Muscle of leg (tissue), 11 donors: ENCODE results near the gene DDX39B. TPM values are rescaled to one million over a fixed set of nuclear protein-coding genes. Genes with fewer than 3 reads are reported as not detected.
"Not testable (repeated sequence)": the region's sequence is repeated elsewhere in the genome, so short reads cannot be mapped to it uniquely, and the experiment has no call there.

ENCODE experiments used
- DNase-seq: peaks from one replicate; pipeline ENCODE4 v3.0.0; 2013
- H3K27ac ChIP-seq: one replicate; pipeline ENCODE4 v1.5.1; 2013; ENCODE audit warnings: mild to moderate bottlenecking, low read length, control low read depth
- H3K27me3 ChIP-seq: one replicate; pipeline ENCODE4 v1.6.1; 2013; ENCODE audit warnings: low read length; ENCODE audit not compliant: control insufficient read depth, insufficient read depth
- H3K36me3 ChIP-seq: one replicate; pipeline ENCODE4 v1.6.1; 2013; ENCODE audit warnings: low read length; ENCODE audit not compliant: control insufficient read depth, insufficient read depth
- H3K4me1 ChIP-seq: one replicate; pipeline ENCODE4 v1.6.1; 2013; ENCODE audit warnings: low read length; ENCODE audit not compliant: control insufficient read depth, insufficient read depth
- H3K4me3 ChIP-seq: one replicate; pipeline ENCODE4 v1.5.1; 2013; ENCODE audit warnings: low read length, control low read depth
- H3K9me3 ChIP-seq: replicated peaks from 2 replicates; pipeline ENCODE4 v1.6.1; 2013; ENCODE audit warnings: low read depth, low read length; ENCODE audit not compliant: control insufficient read depth
- WGBS: methylation state at CpG from one replicate; pipeline ENCODE4 v1.1.5; 2013; ENCODE audit warnings: missing lambda C conversion rate; ENCODE audit not compliant: insufficient coverage; 5-methylcytosine and 5-hydroxymethylcytosine counted together
- polyA plus RNA-seq, 8 donors: library from polyadenylated mRNA; unstranded; fragments of 120-200 nt; gene quantifications; one replicate each; pipeline versions ENCODE4 v1.2.1 to v1.2.3, GENCODE V29; 2013; ENCODE audit warnings: inconsistent platforms in 1 of 8, low replicate concordance in 1 of 8; ENCODE audit not compliant: insufficient read length in 8 of 8, insufficient read depth in 1 of 8
- total RNA-seq: library from RNA; stranded (reverse); fragments of 120-200 nt; gene quantifications from one replicate; pipeline ENCODE4 v1.2.4, GENCODE V29; 2013

DDX39B gene
- total and polyA plus RNA-seq, 9 donors = 311 to 433 (median 371) TPM

GRCh38 chr6:31498748-31499147 lies 43.1 kb downstream of the DDX39B start:
- H3K4me1 ChIP-seq = peaks cover 15% of the 10 kb centered on the region

DNA sequence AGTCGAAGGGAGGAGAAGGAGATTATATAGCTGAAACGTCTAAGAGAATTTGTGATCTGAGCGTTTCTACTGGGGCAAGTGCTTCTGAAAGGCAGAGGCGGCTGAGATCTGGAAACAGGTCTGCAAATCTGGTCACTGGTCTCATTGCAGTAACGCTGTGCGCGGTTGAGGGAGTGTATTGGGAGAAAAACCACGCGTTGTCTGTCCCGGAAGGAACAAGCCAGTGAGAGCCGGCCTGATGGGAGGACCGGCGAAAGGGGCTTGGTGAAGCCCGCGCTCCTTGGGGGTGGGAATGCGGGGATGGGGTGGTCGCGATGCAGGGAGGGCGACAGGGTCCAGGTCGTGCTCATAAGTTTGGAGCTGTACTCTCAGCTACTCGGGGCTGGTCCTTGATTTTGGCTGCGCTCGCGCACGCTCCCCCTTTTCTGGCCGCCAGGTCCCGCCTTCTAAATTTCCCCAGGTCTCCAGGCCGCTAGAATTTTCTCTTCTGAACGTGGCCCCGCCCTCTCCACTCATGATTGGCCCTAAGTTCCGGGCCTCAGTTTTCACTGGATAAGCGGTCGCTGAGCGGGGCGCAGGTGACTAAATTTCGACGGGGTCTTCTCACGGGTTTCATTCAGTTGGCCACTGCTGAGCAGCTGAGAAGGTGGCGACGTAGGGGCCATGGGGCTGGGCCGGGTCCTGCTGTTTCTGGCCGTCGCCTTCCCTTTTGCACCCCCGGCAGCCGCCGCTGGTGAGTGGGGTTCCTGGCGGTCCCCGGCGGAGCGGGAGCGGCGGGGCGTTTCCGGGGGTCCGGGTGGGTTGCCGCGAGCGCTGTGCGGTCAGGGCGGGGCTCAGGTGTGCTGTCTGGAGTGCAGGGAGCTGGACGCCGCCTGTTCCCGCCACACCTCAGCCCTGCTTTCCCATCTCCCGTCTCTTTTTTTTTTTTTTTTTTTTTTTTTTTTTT lies 44.0 kb downstream of the DDX39B start, which contains the start of gene MICB:
Gene MICB, plus strand, starts transcription at position 615 of the 946 bp plus-strand sequence. Its CDS starts 49 bp downstream, at position 664.
- Histone ChIP-seq H3K27me3 (peaks cover 64% of the 10 kb centered on the region), H3K4me1 (peaks cover 16% of the 10 kb centered on the region), H3K27ac (no peak within 1 kb of the TSS), H3K9me3 (no peaks in the 10 kb centered on the region), H3K4me3 (peak within 1 kb of the TSS; percentile 41), H3K36me3 (no peaks in the 10 kb centered on the region)
- peak; percentile 82 for DNase-seq
- 1% methylated on average over 59 of the region's 64 CpGs for WGBS

More at GRCh38 chr6:31498748-31499147, 43.1 kb downstream of the DDX39B start:
- peaks cover 57% of the 10 kb centered on the region for H3K27me3 ChIP-seq
- H3K27ac ChIP-seq = no peak overlapping the region
- DNase-seq = no peak
- 2% methylated on average over 20 of the region's 21 CpGs for WGBS
- H3K9me3 ChIP-seq = no peaks in the 10 kb centered on the region
- no peaks in the 10 kb centered on the region for H3K36me3 ChIP-seq
- no peak overlapping the region for H3K4me3 ChIP-seq

DNA sequence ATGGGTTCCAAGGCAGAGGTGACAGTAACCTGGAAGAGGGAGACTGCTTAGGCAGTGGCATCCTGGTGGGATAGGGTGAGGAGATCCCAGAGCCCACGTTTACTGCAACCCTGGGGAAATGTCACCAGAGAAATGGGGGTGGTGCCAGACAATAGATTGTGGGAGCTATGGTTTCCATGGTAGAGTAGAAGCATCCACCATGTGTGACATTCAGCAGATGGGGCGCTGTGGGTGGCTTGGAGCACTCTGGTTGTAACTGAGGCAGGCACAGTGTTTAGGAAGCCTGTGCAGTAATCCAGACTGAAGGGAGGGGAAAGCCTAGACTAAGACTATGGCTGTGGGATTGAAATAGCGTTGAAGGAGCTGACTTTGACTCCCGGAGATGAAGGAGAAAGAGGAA lies 45.0 kb downstream of the DDX39B start:
- 63% methylated on average over 4 of the region's 4 CpGs for WGBS
- Histone ChIP-seq H3K4me1 (peaks cover 16% of the 10 kb centered on the region), H3K27me3 (peaks cover 71% of the 10 kb centered on the region)
- H3K36me3 ChIP-seq, H3K4me3 ChIP-seq, DNase-seq, H3K27ac ChIP-seq, H3K9me3 ChIP-seq: not testable (repeated sequence)

DNA sequence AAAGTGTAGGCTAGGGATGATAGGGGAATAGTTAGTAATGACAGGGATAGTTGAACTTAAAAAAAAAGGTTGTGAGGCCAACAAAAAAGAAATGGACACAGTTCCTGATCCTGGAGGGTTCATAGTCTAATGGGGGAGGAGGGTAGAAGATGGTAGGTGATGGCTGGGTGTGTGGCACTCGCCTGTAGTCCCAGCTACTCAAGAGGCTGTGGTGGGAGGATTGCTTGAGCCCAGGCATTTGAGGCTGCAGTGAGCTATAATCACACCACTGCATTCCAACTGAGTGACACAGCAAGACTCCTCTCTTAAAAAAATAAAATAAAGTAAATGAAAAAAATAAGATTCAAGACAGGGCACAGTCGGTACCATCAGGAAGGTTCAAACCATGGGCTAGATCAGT lies 46.2 kb downstream of the DDX39B start:
- WGBS = 100% methylated on average over 1 of the region's 2 CpGs
- no peak for DNase-seq
- Histone ChIP-seq H3K27me3 (peaks cover 79% of the 10 kb centered on the region), H3K4me3 (no peak overlapping the region), H3K9me3 (no peaks in the 10 kb centered on the region), H3K4me1 (peaks cover 16% of the 10 kb centered on the region), H3K36me3 (no peaks in the 10 kb centered on the region), H3K27ac (no peak overlapping the region)

DNA sequence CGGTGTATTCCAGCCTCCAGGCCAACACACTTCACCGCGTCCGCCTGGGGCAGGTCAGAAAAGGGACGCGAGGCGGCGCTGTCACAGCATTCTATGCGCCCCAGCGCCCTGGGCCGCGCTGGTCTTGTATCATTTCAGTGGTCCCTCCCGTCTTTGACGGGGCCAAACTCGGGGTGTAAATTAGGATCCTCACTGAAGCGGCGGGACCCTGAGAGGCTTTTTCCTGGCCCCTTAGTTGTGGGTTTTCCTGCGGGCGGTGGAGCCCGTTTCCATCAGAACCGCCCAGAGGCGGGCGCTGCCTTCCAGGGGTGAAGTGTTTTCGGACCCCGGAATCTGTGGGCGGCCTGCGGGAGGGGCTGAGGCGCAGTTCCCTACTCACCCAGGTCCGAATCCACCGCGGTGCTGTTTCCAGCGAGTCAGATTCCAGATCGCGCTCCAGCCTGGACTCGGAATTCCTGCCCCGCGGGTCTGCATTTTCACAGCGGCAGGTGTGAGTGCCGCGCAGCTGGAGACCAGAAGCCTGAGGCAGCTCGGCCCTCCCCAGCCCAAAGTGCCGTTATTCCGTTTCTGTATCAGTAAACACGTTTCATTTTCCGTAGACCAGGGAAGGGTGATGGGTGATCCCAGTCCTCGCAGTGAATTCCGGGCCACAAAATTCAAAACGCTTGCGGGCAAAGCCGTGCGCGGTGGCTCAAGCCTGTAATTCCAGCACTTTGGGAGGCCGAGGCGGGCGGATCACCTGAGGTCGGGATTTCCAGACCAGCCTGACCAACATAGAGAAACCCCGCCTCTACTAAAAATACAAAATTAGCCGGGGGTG lies 47.7 kb downstream of the DDX39B start:
- H3K27me3 ChIP-seq = peaks cover 80% of the 10 kb centered on the region
- DNase-seq = peak; percentile 56
- H3K9me3 ChIP-seq = no peaks in the 10 kb centered on the region
- WGBS = under 1% methylated on average over 50 of the region's 58 CpGs
- peak overlapping the region; percentile 47 for H3K4me3 ChIP-seq
- peak overlapping the region; percentile 51 for H3K27ac ChIP-seq
- H3K36me3 ChIP-seq = no peaks in the 10 kb centered on the region
- peaks cover 16% of the 10 kb centered on the region for H3K4me1 ChIP-seq

GRCh38 chr6:31493550-31493874 lies 48.3 kb downstream of the DDX39B start:
- Histone ChIP-seq H3K27me3 (peaks cover 74% of the 10 kb centered on the region), H3K4me1 (peaks cover 16% of the 10 kb centered on the region), H3K4me3 (peak overlapping the region; percentile 47)
- 0% methylated on average over 1 of the region's 2 CpGs for WGBS
- DNase-seq, H3K36me3 ChIP-seq, H3K27ac ChIP-seq, H3K9me3 ChIP-seq: not testable (repeated sequence)

DNA sequence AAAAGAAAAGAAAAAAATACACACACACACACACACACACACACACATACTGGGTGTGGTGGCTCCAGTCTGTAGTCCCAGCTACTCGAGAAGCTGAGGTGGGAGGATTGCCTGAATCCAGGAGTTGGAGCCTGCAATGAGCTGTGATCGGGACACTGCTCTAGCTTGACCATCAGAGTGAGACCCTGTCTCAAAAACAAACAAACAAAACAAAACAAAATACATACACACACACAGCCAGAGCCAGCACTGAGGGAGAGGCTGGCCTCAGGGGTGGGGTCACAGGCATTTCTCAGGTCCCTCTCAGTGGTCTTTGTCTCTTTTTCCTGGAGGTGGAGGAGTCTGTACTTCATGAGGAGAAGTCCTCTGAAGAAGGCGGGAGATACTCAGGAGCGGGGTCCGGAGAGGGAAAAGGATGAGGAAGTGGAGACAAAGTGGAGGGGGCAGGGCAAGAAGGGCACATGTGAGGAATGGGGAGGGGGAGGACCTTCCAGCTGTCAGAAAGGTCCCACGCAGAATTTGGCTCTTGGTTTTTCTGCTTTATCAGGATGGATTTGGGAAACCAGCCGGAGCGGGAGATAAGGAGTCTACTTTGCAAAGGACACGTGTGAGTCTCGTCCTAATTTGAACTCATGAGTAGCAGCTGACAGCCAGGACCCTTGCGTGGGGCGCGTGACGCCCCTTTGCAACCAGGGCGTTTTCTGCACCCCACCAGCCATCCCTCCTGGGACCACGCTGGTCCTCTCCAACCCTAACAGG lies 51.5 kb downstream of the DDX39B start:
- Histone ChIP-seq H3K4me3 (no peak overlapping the region), H3K27ac (no peak overlapping the region), H3K27me3 (peaks cover 45% of the 10 kb centered on the region), H3K9me3 (no peaks in the 10 kb centered on the region), H3K36me3 (no peaks in the 10 kb centered on the region), H3K4me1 (peaks cover 10% of the 10 kb centered on the region)
- WGBS = 75% methylated on average over 7 of the region's 16 CpGs
- DNase-seq = no peak

- Histone ChIP-seq H3K27ac (no peak overlapping the region), H3K9me3 (no peaks in the 10 kb centered on the region), H3K4me1 (peaks cover 5% of the 10 kb centered on the region), H3K4me3 (no peak overlapping the region), H3K36me3 (no peaks in the 10 kb centered on the region), H3K27me3 (peaks cover 33% of the 10 kb centered on the region)
- no peak for DNase-seq
- WGBS = 33% methylated on average over 1 of the region's 4 CpGs
Measured at GRCh38 chr6:31489086-31489485, 52.7 kb downstream of the DDX39B start.

DNA sequence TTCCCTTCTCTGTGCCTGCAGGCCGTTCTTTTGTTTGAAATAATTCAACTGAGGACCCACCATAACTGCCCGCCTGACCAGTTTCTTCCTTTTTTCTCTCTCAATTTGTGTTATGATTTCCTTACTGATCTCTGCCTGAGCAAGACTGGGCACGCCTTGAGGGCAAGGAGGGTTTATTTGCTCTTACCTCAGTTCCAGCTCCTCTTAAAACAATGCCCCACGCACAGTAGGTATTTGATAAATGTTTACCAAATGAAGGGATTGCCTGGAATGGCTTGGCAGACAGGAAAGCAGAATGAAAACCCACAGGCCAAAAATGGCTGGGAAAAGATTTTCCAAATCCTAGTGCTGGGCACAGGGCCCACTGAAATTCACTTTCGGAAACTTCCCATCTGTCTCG lies 54.1 kb downstream of the DDX39B start:
- not testable (repeated sequence) for H3K4me1 ChIP-seq, H3K36me3 ChIP-seq, H3K27ac ChIP-seq, H3K9me3 ChIP-seq, DNase-seq, H3K4me3 ChIP-seq
- H3K27me3 ChIP-seq = peaks cover 21% of the 10 kb centered on the region
- WGBS = no CpG with 5 or more reads among the region's 6 CpGs
